ENCODE results near the gene NTSR1. TPM values are rescaled to one million over a fixed set of nuclear protein-coding genes. Genes with fewer than 3 reads are reported as not detected.

The NTSR1 gene
- 1.1 TPM for total RNA-seq (2013)
- polyA plus RNA-seq (1 to 10 TPM in 1 of 3 donors, under 1 TPM in 2; 0.35 to 2.5 (median 0.40) TPM), polyA minus RNA-seq (9.1 and 12.3 TPM in 2 replicates), total RNA-seq (0.87 to 43.4 (median 5.5) reads per million in 11 experiments)

DNA sequence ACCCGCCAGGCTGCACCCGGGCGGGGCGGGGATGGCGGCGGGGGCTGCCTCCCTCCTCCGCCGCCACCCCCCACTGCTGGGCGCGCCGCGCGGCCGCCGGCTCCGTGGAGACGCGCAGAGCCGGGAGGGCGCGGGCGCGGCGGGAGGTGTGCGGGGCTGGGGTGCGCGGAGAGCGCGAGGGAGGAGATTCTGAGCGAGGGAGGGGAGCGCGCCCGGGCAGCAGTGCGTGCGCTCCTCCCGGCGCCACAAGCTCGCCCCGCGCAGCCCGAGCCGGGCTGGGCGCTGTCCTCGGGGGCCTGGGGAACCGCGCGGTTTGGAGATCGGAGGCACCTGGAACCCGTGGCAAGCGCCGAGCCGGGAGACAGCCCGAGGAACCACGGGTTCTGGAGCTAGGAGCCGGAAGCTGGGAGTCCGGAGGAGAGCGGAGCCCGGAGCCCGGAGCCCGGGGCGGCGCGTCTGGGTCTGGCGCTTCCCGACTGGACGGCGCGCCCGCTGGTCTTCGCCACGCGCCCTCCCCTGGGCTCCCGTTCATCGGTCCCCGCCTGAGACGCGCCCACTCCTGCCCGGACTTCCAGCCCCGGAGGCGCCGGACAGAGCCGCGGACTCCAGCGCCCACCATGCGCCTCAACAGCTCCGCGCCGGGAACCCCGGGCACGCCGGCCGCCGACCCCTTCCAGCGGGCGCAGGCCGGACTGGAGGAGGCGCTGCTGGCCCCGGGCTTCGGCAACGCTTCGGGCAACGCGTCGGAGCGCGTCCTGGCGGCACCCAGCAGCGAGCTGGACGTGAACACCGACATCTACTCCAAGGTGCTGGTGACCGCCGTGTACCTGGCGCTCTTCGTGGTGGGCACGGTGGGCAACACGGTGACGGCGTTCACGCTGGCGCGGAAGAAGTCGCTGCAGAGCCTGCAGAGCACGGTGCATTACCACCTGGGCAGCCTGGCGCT lies at the start of gene NTSR1:
Gene NTSR1 (plus strand): TSS at position 246 of the 946 bp plus-strand sequence. CDS start 372 bp downstream, at position 618.
- no peaks in the 10 kb centered on the region for H3K9me3 ChIP-seq (replicated peaks in 1 of 2; ENCODE audit: control insufficient read depth in 1 of 2, insufficient read depth in 1 of 2, low read length in 2 of 2)
- no peaks in the 10 kb centered on the region for H3K36me3 ChIP-seq (replicated peaks in 1 of 2; ENCODE audit: control insufficient read depth in 1 of 2, insufficient read depth in 2 of 2, low read length in 2 of 2)
- no peaks in the 10 kb centered on the region for H4K20me1 ChIP-seq (ENCODE audit: insufficient read depth, low read length)
- peak within 1 kb of the TSS; percentile 63 for H2AFZ ChIP-seq (ENCODE audit: insufficient read depth, low read depth, low read length, poor library complexity, severe bottlenecking)
- peak within 1 kb of the TSS; percentile 85 for H3K4me2 ChIP-seq (replicated peaks; ENCODE audit: extremely low read depth, low read length, poor library complexity, severe bottlenecking)
- peaks cover 47 to 66% of the 10 kb centered on the region in 2 donors for H3K4me1 ChIP-seq (ENCODE audit: control insufficient read depth in 1 of 2, insufficient read depth in 2 of 2, low read length in 2 of 2)
- H3K4me3 ChIP-seq (replicated peaks in 1 of 3; ENCODE audit: low read depth in 2 of 3, low read length in 3 of 3): peak within 1 kb of the TSS; percentile 37 to 66 (median 47)
- Mint-ChIP-seq H3K4me1 (peaks cover 52% of the 10 kb centered on the region), H3K27ac (peak within 1 kb of the TSS in 4 of 7 donors; percentile 15 to 64 (median 44)), H3K36me3 (peaks cover 9 to 12% of the 10 kb centered on the region in 2 donors), H3K27me3 (ENCODE audit: low read depth in 3 of 3) (peaks cover 24 to 48% (median 44%) of the 10 kb centered on the region in 3 donors), H3K9me3 (peaks cover 0 to 3% (median 0%) of the 10 kb centered on the region in 7 donors), H3K4me3 (peak within 1 kb of the TSS; percentile 82 to 91)
- TF ChIP-seq, protein P1, sequence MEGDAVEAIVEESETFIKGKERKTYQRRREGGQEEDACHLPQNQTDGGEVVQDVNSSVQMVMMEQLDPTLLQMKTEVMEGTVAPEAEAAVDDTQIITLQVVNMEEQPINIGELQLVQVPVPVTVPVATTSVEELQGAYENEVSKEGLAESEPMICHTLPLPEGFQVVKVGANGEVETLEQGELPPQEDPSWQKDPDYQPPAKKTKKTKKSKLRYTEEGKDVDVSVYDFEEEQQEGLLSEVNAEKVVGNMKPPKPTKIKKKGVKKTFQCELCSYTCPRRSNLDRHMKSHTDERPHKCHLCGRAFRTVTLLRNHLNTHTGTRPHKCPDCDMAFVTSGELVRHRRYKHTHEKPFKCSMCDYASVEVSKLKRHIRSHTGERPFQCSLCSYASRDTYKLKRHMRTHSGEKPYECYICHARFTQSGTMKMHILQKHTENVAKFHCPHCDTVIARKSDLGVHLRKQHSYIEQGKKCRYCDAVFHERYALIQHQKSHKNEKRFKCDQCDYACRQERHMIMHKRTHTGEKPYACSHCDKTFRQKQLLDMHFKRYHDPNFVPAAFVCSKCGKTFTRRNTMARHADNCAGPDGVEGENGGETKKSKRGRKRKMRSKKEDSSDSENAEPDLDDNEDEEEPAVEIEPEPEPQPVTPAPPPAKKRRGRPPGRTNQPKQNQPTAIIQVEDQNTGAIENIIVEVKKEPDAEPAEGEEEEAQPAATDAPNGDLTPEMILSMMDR (IDR thresholded peaks at IDR 0.05): no peak
- DNase-seq: no peak
- no peak within 1 kb of the TSS for H3K27ac ChIP-seq (ENCODE audit: low read depth in 1 of 2, low read length in 2 of 2)
- H3K27me3 ChIP-seq (ENCODE audit: control insufficient read depth in 2 of 2, insufficient read depth in 2 of 2, low read length in 2 of 2): peaks cover 0 to 24% of the 10 kb centered on the region in 2 donors
- peaks cover 28% of the 10 kb centered on the region for H3K79me2 ChIP-seq (ENCODE audit: insufficient read depth, low read length)
- WGBS (ENCODE audit: insufficient coverage): 8% methylated on average over 110 of the region's 124 CpGs
- peak within 1 kb of the TSS; percentile 58 for H3K9ac ChIP-seq (ENCODE audit: insufficient read depth, low read length, poor library complexity, severe bottlenecking)
- intact Hi-C loops (cut with micrococcal nuclease): loop anchor here in 1 of 2 donors (5.0 kb wide), 1 partner anchor 42 kb away; no protein-coding TSS in a partner anchor

DNA sequence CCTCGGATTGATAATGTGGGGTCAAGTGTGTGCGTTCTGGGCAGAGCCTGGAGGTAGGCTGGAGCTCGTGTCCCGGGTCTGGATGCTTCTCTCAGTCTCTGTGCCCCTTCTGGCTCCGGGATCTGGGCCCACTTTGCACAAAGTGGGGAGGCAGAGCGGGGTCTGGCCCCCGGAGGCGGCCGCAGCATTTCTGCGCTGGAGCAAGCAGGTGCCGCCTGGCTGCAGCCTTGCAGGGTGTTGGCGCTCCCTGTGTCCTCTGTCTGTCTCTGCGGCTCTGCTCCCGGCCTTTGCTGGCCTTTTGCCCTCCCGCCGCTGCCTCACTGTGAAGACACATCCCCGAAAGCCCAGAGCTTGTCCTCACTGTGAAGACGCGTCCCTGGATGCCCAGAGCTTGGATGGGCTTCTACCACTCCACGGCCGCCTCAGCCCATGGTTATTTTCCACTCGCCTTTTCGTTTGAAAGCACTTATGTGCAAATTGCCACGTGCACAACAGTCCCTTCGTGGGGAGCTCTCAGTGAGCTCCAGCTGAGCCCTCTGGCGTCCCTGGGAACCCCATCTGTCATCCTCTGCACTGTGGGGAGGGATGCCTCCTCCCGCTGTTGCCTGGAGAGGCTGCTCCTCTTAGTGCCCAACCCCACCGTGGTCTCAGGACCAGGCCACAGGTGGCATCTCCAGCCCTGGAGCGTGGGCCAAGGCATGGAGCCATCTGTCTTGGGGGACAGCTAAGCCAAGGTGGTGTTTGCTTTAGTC lies 49.0 kb upstream of the NTSR1 start:
- Histone ChIP-seq H4K20me1 (ENCODE audit: insufficient read depth, low read length) (no peaks in the 10 kb centered on the region), H3K27ac (ENCODE audit: low read depth in 1 of 2, low read length in 2 of 2) (no peak overlapping the region), H3K9ac (ENCODE audit: insufficient read depth, low read length, poor library complexity, severe bottlenecking) (no peak overlapping the region), H3K9me3 (replicated peaks in 1 of 2; ENCODE audit: control insufficient read depth in 1 of 2, insufficient read depth in 1 of 2, low read length in 2 of 2) (no peaks in the 10 kb centered on the region), H2AFZ (ENCODE audit: insufficient read depth, low read depth, low read length, poor library complexity, severe bottlenecking) (no peak overlapping the region), H3K4me2 (replicated peaks; ENCODE audit: extremely low read depth, low read length, poor library complexity, severe bottlenecking) (no peak overlapping the region), H3K36me3 (replicated peaks in 1 of 2; ENCODE audit: control insufficient read depth in 1 of 2, insufficient read depth in 2 of 2, low read length in 2 of 2) (no peaks in the 10 kb centered on the region), H3K4me1 (ENCODE audit: control insufficient read depth in 1 of 2, insufficient read depth in 2 of 2, low read length in 2 of 2) (peaks cover 20 to 25% of the 10 kb centered on the region in 2 donors), H3K4me3 (replicated peaks in 1 of 3; ENCODE audit: low read depth in 2 of 3, low read length in 3 of 3) (no peak overlapping the region), H3K27me3 (ENCODE audit: control insufficient read depth in 2 of 2, insufficient read depth in 2 of 2, low read length in 2 of 2) (no peaks in the 10 kb centered on the region), H3K79me2 (ENCODE audit: insufficient read depth, low read length) (no peaks in the 10 kb centered on the region)
- peaks cover 0 to 2% of the 10 kb centered on the region in 2 donors for H3K36me3 Mint-ChIP-seq
- no peak for DNase-seq
- intact Hi-C loops (cut with micrococcal nuclease): loop anchor here (5.0 to 10.0 kb wide), 2 partner anchors 37 to 55 kb away; no protein-coding TSS in a partner anchor
- H3K27ac Mint-ChIP-seq: peak overlapping the region in 2 of 7 donors; percentile 21 to 50
- H3K9me3 Mint-ChIP-seq: no peaks in the 10 kb centered on the region
- 97% methylated on average over 29 of the region's 29 CpGs for WGBS (ENCODE audit: insufficient coverage)
- H3K4me1 Mint-ChIP-seq: peaks cover 28% of the 10 kb centered on the region
- H3K27me3 Mint-ChIP-seq (ENCODE audit: low read depth in 3 of 3): peaks cover 0 to 2% (median 0%) of the 10 kb centered on the region in 3 donors
- TF ChIP-seq, protein P1 (IDR thresholded peaks at IDR 0.05): no peak
- H3K4me3 Mint-ChIP-seq: no peak overlapping the region
